ENCODE data around the gene LTBP3. TPM values are rescaled to one million over a fixed set of nuclear protein-coding genes. Genes with fewer than 3 reads are reported as not detected.

LTBP3 gene
- total and polyA plus RNA-seq, 2 donors (not counting 3 experiments of a cell fraction or from before 2014, with no cell fraction given): 120 to 209 TPM

DNA sequence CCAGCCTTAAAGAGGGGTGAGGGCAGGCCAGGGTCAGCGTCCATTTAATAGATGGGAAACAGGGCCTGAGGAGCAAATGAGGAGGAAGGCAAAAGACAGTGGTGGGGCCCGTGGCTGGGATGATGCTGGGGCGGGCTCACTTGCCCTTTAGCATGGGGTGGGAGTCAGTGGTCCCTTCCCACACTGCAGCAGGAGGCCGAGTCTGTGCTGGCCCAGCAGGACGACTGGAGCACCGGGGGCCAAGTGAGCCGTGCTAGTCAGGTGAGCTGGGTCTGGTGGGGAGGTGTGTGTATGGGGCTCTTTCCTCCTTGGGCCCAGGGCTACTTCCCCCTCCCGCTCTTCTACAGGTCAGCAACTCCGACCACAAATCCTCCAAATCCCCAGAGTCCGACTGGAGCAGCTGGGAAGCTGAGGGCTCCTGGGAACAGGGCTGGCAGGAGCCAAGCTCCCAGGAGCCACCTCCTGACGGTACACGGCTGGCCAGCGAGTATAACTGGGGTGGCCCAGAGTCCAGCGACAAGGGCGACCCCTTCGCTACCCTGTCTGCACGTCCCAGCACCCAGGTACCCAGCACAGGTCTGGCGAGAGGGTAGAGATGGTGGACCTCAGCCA, 20.4 kb downstream of the LTBP3 start:
- no TSS peak for BruUV-seq (replicated peaks)
- H3K27me3 ChIP-seq (ENCODE audit: control insufficient read depth in 2 of 2, insufficient read depth in 2 of 2, low read length in 2 of 2): no peaks in the 10 kb centered on the region
- peaks cover 6% of the 10 kb centered on the region for H3K4me1 ChIP-seq (ENCODE audit: control insufficient read depth, extremely low read depth, insufficient read depth, low read length)
- H4K20me1 ChIP-seq (replicated peaks; ENCODE audit: control insufficient read depth, extremely low read depth, insufficient read depth, low read length): no peaks in the 10 kb centered on the region
- H3K4me2 ChIP-seq (ENCODE audit: insufficient read depth, low read length): no peak overlapping the region
- FAIRE-seq (no peak), DNase-seq (ENCODE audit: low read depth, low spot score) (no peak)
- H3K27ac ChIP-seq (ENCODE audit: insufficient read depth, low read depth, low read length): no peak overlapping the region
- POLR2A ChIA-PET: no interaction called here
- H2AFZ ChIP-seq (ENCODE audit: low read depth, low read length): no peak overlapping the region
- dilution Hi-C loops (cut with MboI; ENCODE audit: extremely low pct_ligation_motif_present, low sequenced_read_pairs) (no loop called here), intact Hi-C loops (cut with micrococcal nuclease) (no loop called here)
- CTCF ChIA-PET: interaction anchor here (1.0 to 6.1 kb wide), 3 partner anchors 32 to 53 kb away, joined by 5 to 206 read pairs (median 5); partner anchors contain the start of genes FAM89B, KCNK7 and ZNRD2
- no peak overlapping the region for H3K4me3 ChIP-seq (replicated peaks in 1 of 3; ENCODE audit: insufficient read depth in 1 of 3, low read depth in 1 of 3, low read length in 3 of 3)
- no peaks in the 10 kb centered on the region for H3K79me2 ChIP-seq (ENCODE audit: control insufficient read depth, insufficient read depth, low read length)
- H3K9ac ChIP-seq (replicated peaks; ENCODE audit: extremely low read depth, insufficient read depth, low read length): no peak overlapping the region
- H3K36me3 ChIP-seq (ENCODE audit: control insufficient read depth in 2 of 2, extremely low read depth in 1 of 2, insufficient read depth in 2 of 2, low read length in 2 of 2): peaks cover 3 to 26% of the 10 kb centered on the region in 2 experiments
- no peak for TF ChIP-seq MYC (IDR thresholded peaks at IDR 0.05; ENCODE audit: low read depth, low read length)
- no peak for TF ChIP-seq JUN (IDR thresholded peaks at IDR 0.05; ENCODE audit: borderline replicate concordance, insufficient read depth, insufficient read length, low read depth)
- TF ChIP-seq, protein P1, sequence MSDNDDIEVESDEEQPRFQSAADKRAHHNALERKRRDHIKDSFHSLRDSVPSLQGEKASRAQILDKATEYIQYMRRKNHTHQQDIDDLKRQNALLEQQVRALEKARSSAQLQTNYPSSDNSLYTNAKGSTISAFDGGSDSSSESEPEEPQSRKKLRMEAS (IDR thresholded peaks at IDR 0.05; ENCODE audit: insufficient read depth, insufficient read length): no peak
- TF ChIP-seq POLR2AphosphoS5 (IDR thresholded peaks at IDR 0.05; ENCODE audit: insufficient read depth, low read depth, low read length): no peak
- TF ChIP-seq, protein P2, sequence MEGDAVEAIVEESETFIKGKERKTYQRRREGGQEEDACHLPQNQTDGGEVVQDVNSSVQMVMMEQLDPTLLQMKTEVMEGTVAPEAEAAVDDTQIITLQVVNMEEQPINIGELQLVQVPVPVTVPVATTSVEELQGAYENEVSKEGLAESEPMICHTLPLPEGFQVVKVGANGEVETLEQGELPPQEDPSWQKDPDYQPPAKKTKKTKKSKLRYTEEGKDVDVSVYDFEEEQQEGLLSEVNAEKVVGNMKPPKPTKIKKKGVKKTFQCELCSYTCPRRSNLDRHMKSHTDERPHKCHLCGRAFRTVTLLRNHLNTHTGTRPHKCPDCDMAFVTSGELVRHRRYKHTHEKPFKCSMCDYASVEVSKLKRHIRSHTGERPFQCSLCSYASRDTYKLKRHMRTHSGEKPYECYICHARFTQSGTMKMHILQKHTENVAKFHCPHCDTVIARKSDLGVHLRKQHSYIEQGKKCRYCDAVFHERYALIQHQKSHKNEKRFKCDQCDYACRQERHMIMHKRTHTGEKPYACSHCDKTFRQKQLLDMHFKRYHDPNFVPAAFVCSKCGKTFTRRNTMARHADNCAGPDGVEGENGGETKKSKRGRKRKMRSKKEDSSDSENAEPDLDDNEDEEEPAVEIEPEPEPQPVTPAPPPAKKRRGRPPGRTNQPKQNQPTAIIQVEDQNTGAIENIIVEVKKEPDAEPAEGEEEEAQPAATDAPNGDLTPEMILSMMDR (IDR thresholded peaks at IDR 0.05; ENCODE audit: extremely low read depth in 1 of 2, insufficient read depth in 1 of 2, low read depth in 1 of 2, low read length in 2 of 2): no peak
- TF ChIP-seq FOS (IDR thresholded peaks at IDR 0.05; ENCODE audit: borderline replicate concordance, insufficient read depth, low read length): no peak
- no peak for TF ChIP-seq GATA2 (IDR thresholded peaks at IDR 0.05; ENCODE audit: insufficient read depth, insufficient read length, low read depth, low read length)
- no peak for TF ChIP-seq POLR2A (IDR thresholded peaks at IDR 0.05; ENCODE audit: low read depth, low read length)
- no peak for TF ChIP-seq EZH2 (IDR thresholded peaks at IDR 0.05; ENCODE audit: borderline replicate concordance, low read depth, low read length, severe bottlenecking)
- H3K9me1 ChIP-seq (replicated peaks; ENCODE audit: control insufficient read depth, extremely low read depth, insufficient read depth, low read length): no peaks in the 10 kb centered on the region
- no peaks in the 10 kb centered on the region for H3K9me3 ChIP-seq (replicated peaks; ENCODE audit: control insufficient read depth, insufficient read depth, low read length)

All from endothelial cell of umbilical vein (primary cell).